ENCODE results near the gene ZSCAN5A. TPM values are rescaled to one million over a fixed set of nuclear protein-coding genes. Genes with fewer than 3 reads are reported as not detected.

The ZSCAN5A gene
- total and polyA plus RNA-seq, 2 of the 13 experiments (the other 11 are each of a cell fraction or from before 2014, with no cell fraction given): 9.5 to 17.8 TPM

GRCh38 chr19:56314381-56315076 is at the start of gene ZSCAN5A (continued):
- TF ChIP-seq HOXA3 (CRISPR knock-in tag; IDR thresholded peaks at IDR 0.05) (peak; percentile 28; the same call in 1 of the 2 replicates), ZSCAN30 (CRISPR knock-in tag; IDR thresholded peaks at IDR 0.05) (no peak), GATA4 (IDR thresholded peaks at IDR 0.05; ENCODE audit: borderline replicate concordance, low read depth) (no peak), RXRB (CRISPR knock-in tag; IDR thresholded peaks at IDR 0.05; ENCODE audit: borderline replicate concordance) (no peak), ZNF350 (CRISPR knock-in tag; IDR thresholded peaks at IDR 0.05; ENCODE audit: borderline replicate concordance, low read depth) (peak; percentile 57; the same call in 1 of the 2 replicates), SP4 (CRISPR knock-in tag; IDR thresholded peaks at IDR 0.05) (peak; percentile 64), AKNA (CRISPR knock-in tag; IDR thresholded peaks at IDR 0.05; ENCODE audit: borderline replicate concordance) (no peak), ZNF709 (CRISPR knock-in tag; IDR thresholded peaks at IDR 0.05) (no peak), ZNF12 (CRISPR knock-in tag; IDR thresholded peaks at IDR 0.05) (peak; percentile 6; the same call in 1 of the 2 replicates), SP1 (IDR thresholded peaks at IDR 0.05) (no peak), SP1 (CRISPR knock-in tag; IDR thresholded peaks at IDR 0.05) (no peak), THAP9 (CRISPR knock-in tag; IDR thresholded peaks at IDR 0.05; ENCODE audit: borderline replicate concordance) (peak; percentile 85; the same call in 1 of the 2 replicates), ZNF296 (CRISPR knock-in tag; conservative IDR thresholded peaks at IDR 0.05) (no peak), ZNF3 (CRISPR knock-in tag; IDR thresholded peaks at IDR 0.05) (no peak), ELF3 (CRISPR knock-in tag; IDR thresholded peaks at IDR 0.05) (peak; percentile 19; the same call in 1 of the 2 replicates), IKZF5 (CRISPR knock-in tag; IDR thresholded peaks at IDR 0.05) (0 out of 2 replicates have a peak, but pooled peaks have one; percentile 15), ZNF562 (CRISPR knock-in tag; IDR thresholded peaks at IDR 0.05; ENCODE audit: borderline replicate concordance) (no peak), ZNF766 (CRISPR knock-in tag; IDR thresholded peaks at IDR 0.05; ENCODE audit: borderline replicate concordance) (no peak; the same call in 1 of the 2 replicates), PHF8 (CRISPR knock-in tag; IDR thresholded peaks at IDR 0.05) (peak; percentile 93), BCL6 (CRISPR knock-in tag; IDR thresholded peaks at IDR 0.05) (0 out of 2 replicates have a peak, but pooled peaks have one; percentile 18), SMAD1 (CRISPR knock-in tag; IDR thresholded peaks at IDR 0.05; ENCODE audit: borderline replicate concordance, low read depth) (peak; percentile 16; the same call in 1 of the 2 replicates), ZNF501 (CRISPR knock-in tag; IDR thresholded peaks at IDR 0.05) (0 out of 2 replicates have a peak, but pooled peaks have one; percentile 66), RFX3 (CRISPR knock-in tag; IDR thresholded peaks at IDR 0.05) (peak; percentile 85)

All from HepG2 (cell line).